HEK293 (cell line): Measurements from ENCODE around the gene THSD7A.

Experiments used
- CTCF ChIA-PET: fragments of 350-600 bp; formaldehyde crosslinking; extraction: SDS; loops from one replicate; lab custom pipeline; 2021; ENCODE audit warnings: antibody characterized with exemption; lab: Yijun Ruan, JAX
- POLR2A ChIA-PET: fragments of 300-600 bp; formaldehyde crosslinking; extraction: SDS; loops from one replicate; lab custom pipeline; 2020; ENCODE audit warnings: antibody characterized with exemption, inconsistent platforms; lab: Yijun Ruan, JAX
- H3K27ac ChIP-seq: fragments of 200-500 bp; sonication (Bioruptor generic); 2 replicates; pipeline ENCODE4 v1.5.1; 2014; ENCODE audit warnings: low read depth, low read length, control low read depth, inconsistent platforms; ENCODE audit errors: extremely low read depth
- H3K36me3 ChIP-seq, 2 experiments: fragments of 200-500 bp in 1 of 2; sonication (Bioruptor generic) in 1 of 2; 1 replicate in 1 of 2; 2 replicates in 1 of 2; pipeline ENCODE4 v1.5.1; 2014 to 2017; ENCODE audit warnings: inconsistent platforms in 2 of 2, low read length in 2 of 2; ENCODE audit not compliant: control insufficient read depth in 2 of 2, insufficient read depth in 1 of 2
- H3K4me1 ChIP-seq: fragments of 200-500 bp; sonication (Bioruptor generic); 2 replicates; pipeline ENCODE4 v1.5.1; 2014; ENCODE audit warnings: mild to moderate bottlenecking, low read length, inconsistent platforms; ENCODE audit not compliant: control insufficient read depth, insufficient read depth
- H3K4me3 ChIP-seq: 2 replicates; pipeline ENCODE4 v1.5.1; 2011; ENCODE audit warnings: low read depth, mild to moderate bottlenecking, control low read depth, low read length, moderate library complexity
- H3K9me3 ChIP-seq: fragments of 200-500 bp; sonication (Bioruptor generic); 2 replicates; pipeline ENCODE4 v1.5.1; 2014; ENCODE audit warnings: low read depth, low read length, inconsistent platforms; ENCODE audit not compliant: control insufficient read depth, insufficient read depth
- CTCF ChIP-seq: fragments of 450-650 bp; formaldehyde crosslinking; IDR thresholded peaks from 2 replicates; pipeline ENCODE4 v1.5.1; 2016; ENCODE audit warnings: missing biosample characterization, missing genetic modification characterization
- GFI1B ChIP-seq: fragments of 450-650 bp; formaldehyde crosslinking; IDR thresholded peaks from 2 replicates; pipeline ENCODE4 v1.5.1; 2016; ENCODE audit warnings: missing biosample characterization, missing genetic modification characterization
- KLF16 ChIP-seq: fragments of 450-650 bp; formaldehyde crosslinking; IDR thresholded peaks from 2 replicates; pipeline ENCODE4 v1.5.1; 2017; ENCODE audit warnings: missing biosample characterization, missing genetic modification characterization
- KLF8 ChIP-seq: fragments of 450-650 bp; formaldehyde crosslinking; IDR thresholded peaks from 2 replicates; pipeline ENCODE4 v1.5.1; 2016; ENCODE audit warnings: missing biosample characterization, missing genetic modification characterization
- MYNN ChIP-seq: fragments of 450-650 bp; formaldehyde crosslinking; IDR thresholded peaks from 2 replicates; pipeline ENCODE4 v1.5.1; 2016; ENCODE audit warnings: missing biosample characterization, missing genetic modification characterization, borderline replicate concordance
- PRDM1 ChIP-seq: fragments of 450-650 bp; formaldehyde crosslinking; IDR thresholded peaks from 2 replicates; pipeline ENCODE4; 2016; ENCODE audit warnings: missing biosample characterization, missing genetic modification characterization
- PRDM4 ChIP-seq: fragments of 450-650 bp; formaldehyde crosslinking; IDR thresholded peaks from 2 replicates; pipeline ENCODE4 v1.5.1; 2017; ENCODE audit warnings: missing biosample characterization, missing genetic modification characterization
- ZBTB1 ChIP-seq: fragments of 450-650 bp; formaldehyde crosslinking; IDR thresholded peaks from 2 replicates; pipeline ENCODE4 v1.5.1; 2016; ENCODE audit warnings: missing biosample characterization, missing genetic modification characterization
- ZFHX2 ChIP-seq: fragments of 450-650 bp; formaldehyde crosslinking; conservative IDR thresholded peaks from 2 replicates; pipeline ENCODE4 v1.5.1; 2016; ENCODE audit warnings: missing biosample characterization, missing genetic modification characterization
- ZNF140 ChIP-seq: fragments of 450-650 bp; formaldehyde crosslinking; IDR thresholded peaks from 2 replicates; pipeline ENCODE4 v1.5.1; 2016; ENCODE audit warnings: missing biosample characterization, missing genetic modification characterization
- ZNF16 ChIP-seq: fragments of 450-650 bp; formaldehyde crosslinking; IDR thresholded peaks from 2 replicates; pipeline ENCODE4 v1.5.1; 2016; ENCODE audit warnings: low read depth, missing biosample characterization, missing genetic modification characterization
- ZNF18 ChIP-seq: fragments of 450-650 bp; formaldehyde crosslinking; IDR thresholded peaks from 2 replicates; pipeline ENCODE4 v1.5.1; 2016; ENCODE audit warnings: missing biosample characterization, missing genetic modification characterization
- ZNF2 ChIP-seq: fragments of 450-650 bp; formaldehyde crosslinking; IDR thresholded peaks from 2 replicates; pipeline ENCODE4 v1.5.1; 2016; ENCODE audit warnings: missing biosample characterization, missing genetic modification characterization
- ZNF239 ChIP-seq: fragments of 450-650 bp; formaldehyde crosslinking; IDR thresholded peaks from 2 replicates; pipeline ENCODE4 v1.5.1; 2016; ENCODE audit warnings: missing biosample characterization, missing genetic modification characterization
- ZNF266 ChIP-seq: fragments of 450-650 bp; formaldehyde crosslinking; IDR thresholded peaks from 2 replicates; pipeline ENCODE4 v1.5.1; 2016; ENCODE audit warnings: missing biosample characterization, missing genetic modification characterization, low read depth
- ZNF416 ChIP-seq: fragments of 450-650 bp; formaldehyde crosslinking; IDR thresholded peaks from 2 replicates; pipeline ENCODE4 v1.5.1; 2016; ENCODE audit warnings: missing biosample characterization, missing genetic modification characterization
- ZNF426 ChIP-seq: fragments of 450-650 bp; formaldehyde crosslinking; IDR thresholded peaks from 2 replicates; pipeline ENCODE4 v1.5.1; 2017; ENCODE audit warnings: missing biosample characterization, missing genetic modification characterization, mild to moderate bottlenecking, inconsistent platforms, moderate library complexity
- ZNF529 ChIP-seq: fragments of 450-650 bp; formaldehyde crosslinking; IDR thresholded peaks from 2 replicates; pipeline ENCODE4 v1.5.1; 2017; ENCODE audit warnings: missing genetic modification characterization, missing biosample characterization; ENCODE audit not compliant: insufficient replicate concordance
- ZNF555 ChIP-seq: fragments of 450-650 bp; formaldehyde crosslinking; conservative IDR thresholded peaks from 2 replicates; pipeline ENCODE4 v1.5.1; 2017; ENCODE audit warnings: missing biosample characterization, mild to moderate bottlenecking, missing genetic modification characterization, inconsistent platforms
- ZNF561 ChIP-seq: fragments of 450-650 bp; IDR thresholded peaks from 2 replicates; pipeline ENCODE4 v1.5.1; 2018; ENCODE audit warnings: missing biosample characterization, missing genetic modification characterization, borderline replicate concordance
- ZNF600 ChIP-seq: fragments of 450-650 bp; formaldehyde crosslinking; IDR thresholded peaks from 2 replicates; pipeline ENCODE4 v1.5.1; 2016; ENCODE audit warnings: missing biosample characterization, missing genetic modification characterization
- ZNF670 ChIP-seq: fragments of 450-650 bp; formaldehyde crosslinking; IDR thresholded peaks from 2 replicates; pipeline ENCODE4 v1.5.1; 2016; ENCODE audit warnings: missing biosample characterization, missing genetic modification characterization, low read depth
- ZNF776 ChIP-seq: fragments of 450-650 bp; formaldehyde crosslinking; IDR thresholded peaks from 2 replicates; pipeline ENCODE4 v1.5.0; 2017; ENCODE audit warnings: missing biosample characterization, missing genetic modification characterization, borderline replicate concordance
- ZNF777 ChIP-seq: fragments of 450-650 bp; formaldehyde crosslinking; IDR thresholded peaks from 2 replicates; pipeline ENCODE4 v1.5.1; 2017; ENCODE audit warnings: missing biosample characterization, missing genetic modification characterization, borderline replicate concordance
- ZNF837 ChIP-seq: fragments of 450-650 bp; formaldehyde crosslinking; IDR thresholded peaks from 2 replicates; pipeline ENCODE4 v1.5.1; 2016; ENCODE audit warnings: missing biosample characterization, missing genetic modification characterization
- ZSCAN18 ChIP-seq: fragments of 450-650 bp; formaldehyde crosslinking; IDR thresholded peaks from 2 replicates; pipeline ENCODE4 v1.5.1; 2016; ENCODE audit warnings: missing biosample characterization, missing genetic modification characterization
- ZXDB ChIP-seq: fragments of 450-650 bp; formaldehyde crosslinking; IDR thresholded peaks from 2 replicates; pipeline ENCODE4 v1.5.1; 2016; ENCODE audit warnings: missing biosample characterization, missing genetic modification characterization

The THSD7A gene

GRCh38 chr7:11748884-11749283 lies 83.1 kb downstream of the THSD7A start:
- ChIA-PET CTCF (interaction anchor here (0.6 to 1.2 kb wide), 4 partner anchors 41 to 514 kb away, joined by 3 to 4 read pairs (median 4); no protein-coding TSS in a partner anchor), POLR2A (no interaction called here)
- TF ChIP-seq KLF8 (no peak), ZNF837 (tag by site-specific recombination) (no peak), ZNF426 (no peak), ZNF140 (no peak), GFI1B (tag by site-specific recombination) (no peak)
- Histone ChIP-seq H3K4me3 (no peak overlapping the region), H3K27ac (no peak overlapping the region), H3K4me1 (no peaks in the 10 kb centered on the region), H3K9me3 (no peaks in the 10 kb centered on the region; the same call in 1 of the 2 replicates), H3K36me3 (no peaks in the 10 kb centered on the region)

- H3K4me3 ChIP-seq = no peak overlapping the region
- CTCF ChIA-PET = interaction anchor here (1.2 kb wide), 1 partner anchor 40 kb away, joined by 3 read pairs; no protein-coding TSS in a partner anchor
- POLR2A ChIA-PET = no interaction called here
- no peak overlapping the region for H3K27ac ChIP-seq
- no peaks in the 10 kb centered on the region; the same call in 1 of the 2 replicates for H3K9me3 ChIP-seq
- TF ChIP-seq ZNF777 (tag by site-specific recombination) (no peak), ZNF529 (tag by site-specific recombination) (no peak), ZNF561 (no peak), ZFHX2 (no peak), ZNF2 (tag by site-specific recombination) (no peak), ZNF16 (tag by site-specific recombination) (no peak), ZNF239 (tag by site-specific recombination) (no peak), PRDM4 (tag by site-specific recombination) (no peak), KLF16 (tag by site-specific recombination) (no peak), ZNF416 (no peak), PRDM1 (no peak), ZNF266 (tag by site-specific recombination) (no peak), ZNF837 (tag by site-specific recombination) (no peak), MYNN (no peak), ZNF776 (no peak)
- TF ChIP-seq, all 188 proteins: peak for 0
- H3K36me3 ChIP-seq = no peaks in the 10 kb centered on the region
- peaks cover 5% of the 10 kb centered on the region for H3K4me1 ChIP-seq
These were observed 84.1 kb downstream of the THSD7A start for GRCh38 chr7:11747715-11748485.

GRCh38 chr7:11746591-11746990 lies 85.4 kb downstream of the THSD7A start:
- Histone ChIP-seq H3K4me1 (peaks cover 10% of the 10 kb centered on the region), H3K36me3 (no peaks in the 10 kb centered on the region), H3K9me3 (no peaks in the 10 kb centered on the region; the same call in 1 of the 2 replicates), H3K27ac (no peak overlapping the region), H3K4me3 (no peak overlapping the region)
- POLR2A ChIA-PET = no interaction called here
- CTCF ChIA-PET = no interaction called here
- TF ChIP-seq ZXDB (no peak), CTCF (tag by site-specific recombination) (no peak), ZNF555 (tag by site-specific recombination) (no peak), ZBTB1 (no peak), ZNF670 (tag by site-specific recombination) (no peak), ZNF600 (tag by site-specific recombination) (no peak), ZSCAN18 (tag by site-specific recombination) (no peak), ZNF18 (tag by site-specific recombination) (no peak)
